Measurements from ENCODE around the gene IRF9. TPM values are rescaled to one million over a fixed set of nuclear protein-coding genes. Genes with fewer than 3 reads are reported as not detected.
A peak's percentile ranks its signal among the peaks of the same experiment; 100 is the strongest.

The IRF9 gene
- total RNA-seq, 1 experiment from 2014 or later = 27.6 TPM

GRCh38 chr14:24145690-24146452, 15.2 kb upstream of the IRF9 start:
- H3K79me1 ChIP-seq (ENCODE audit: insufficient read depth, low read depth, low read length, poor library complexity, severe bottlenecking) = peaks cover 4% of the 10 kb centered on the region
- H3K18ac ChIP-seq (ENCODE audit: insufficient read length, low read depth, low read length) = peak overlapping the region; percentile 77
- DNase-seq = no peak
- no peak overlapping the region for H3K23ac ChIP-seq (ENCODE audit: insufficient read length, low read depth, low read length)
- H3K27ac ChIP-seq (ENCODE audit: insufficient read length, low read depth, low read length) = no peak overlapping the region
- peaks cover 19% of the 10 kb centered on the region for H3K23me2 ChIP-seq (ENCODE audit: insufficient read length, low read depth, low read length, poor library complexity, severe bottlenecking)
- H2BK15ac ChIP-seq (ENCODE audit: low read depth, low read length) = no peak overlapping the region
- H4K5ac ChIP-seq (ENCODE audit: insufficient read length, low read depth, low read length) = no peak overlapping the region
- H3K27ac Mint-ChIP-seq = peak overlapping the region; percentile 68 to 92 (median 68); a peak in 5 of 7 replicates
- no peak overlapping the region for H2BK5ac ChIP-seq (ENCODE audit: insufficient read length, low read length)
- H2AK5ac ChIP-seq (ENCODE audit: insufficient read length, low read length) = no peak overlapping the region
- H3K4me1 Mint-ChIP-seq = peaks cover 24% of the 10 kb centered on the region in 2 experiments
- H3K36me3 Mint-ChIP-seq (ENCODE audit: insufficient read depth in 1 of 3, low read depth in 3 of 3) = peaks cover 9 to 52% (median 50%) of the 10 kb centered on the region in 3 experiments
- peak overlapping the region; percentile 83 for H3K4me2 ChIP-seq (ENCODE audit: insufficient read depth, insufficient read length, low read length)
- H3K9me3 Mint-ChIP-seq = no peaks in the 10 kb centered on the region
- H2BK12ac ChIP-seq (ENCODE audit: insufficient read length, low read depth, low read length) = no peak overlapping the region
- no peak overlapping the region for H3K4ac ChIP-seq (ENCODE audit: low read depth, low read length)
- no peak overlapping the region for H4K91ac ChIP-seq (ENCODE audit: insufficient read length, low read depth, low read length)
- H3K9me3 ChIP-seq (ENCODE audit: control insufficient read depth, low read depth, low read length) = no peaks in the 10 kb centered on the region
- H3K56ac ChIP-seq (ENCODE audit: insufficient read length, low read depth, low read length) = no peak overlapping the region
- H2AFZ ChIP-seq (ENCODE audit: low read length) = no peak overlapping the region
- peak overlapping the region; percentile 86 for H3K9ac ChIP-seq (ENCODE audit: extremely low read depth, insufficient read length, low read length)
- H3T11ph ChIP-seq (ENCODE audit: low read length) = no peak overlapping the region
- H3K14ac ChIP-seq (ENCODE audit: insufficient read depth, low read length) = peak overlapping the region; percentile 81; the same call in 1 of the 2 replicates
- H3K79me2 ChIP-seq (ENCODE audit: insufficient read depth, low read length) = peaks cover 8% of the 10 kb centered on the region; the same call in 1 of the 2 replicates
- no peaks in the 10 kb centered on the region for H4K20me1 ChIP-seq (ENCODE audit: control insufficient read depth, insufficient read depth, insufficient read length)
- H4K8ac ChIP-seq (replicated peaks; ENCODE audit: insufficient read length, low read depth, low read length) = no peak overlapping the region
- no peaks in the 10 kb centered on the region for H3K27me3 ChIP-seq (ENCODE audit: insufficient read depth, low read length)
- no CpG with 5 or more reads among the region's 9 CpGs for WGBS (ENCODE audit: extremely low coverage, insufficient read length, low lambda C conversion rate)
- no peak for TF ChIP-seq CTCF (conservative IDR thresholded peaks at IDR 0.05)
- H3K4me3 Mint-ChIP-seq = peak overlapping the region; percentile 96 to 99
- H3K4me1 ChIP-seq (ENCODE audit: insufficient read depth, low read length) = no peaks in the 10 kb centered on the region
- H2BK120ac ChIP-seq (ENCODE audit: low read depth, low read length, poor library complexity, severe bottlenecking) = no peak overlapping the region
- H3K27me3 Mint-ChIP-seq (ENCODE audit: low read depth) = no peaks in the 10 kb centered on the region
- H2BK20ac ChIP-seq (ENCODE audit: low read depth, low read length, poor library complexity, severe bottlenecking) = no peak overlapping the region

All from H9 (cell line).